CD1c-positive myeloid dendritic cell (primary cell): ENCODE results near the gene DGKG.

ENCODE experiments used
- DNase-seq: peaks from one replicate; pipeline ENCODE4 v3.0.0-alpha.2; 2016; ENCODE audit errors: extremely low spot score

The DGKG gene

DNA sequence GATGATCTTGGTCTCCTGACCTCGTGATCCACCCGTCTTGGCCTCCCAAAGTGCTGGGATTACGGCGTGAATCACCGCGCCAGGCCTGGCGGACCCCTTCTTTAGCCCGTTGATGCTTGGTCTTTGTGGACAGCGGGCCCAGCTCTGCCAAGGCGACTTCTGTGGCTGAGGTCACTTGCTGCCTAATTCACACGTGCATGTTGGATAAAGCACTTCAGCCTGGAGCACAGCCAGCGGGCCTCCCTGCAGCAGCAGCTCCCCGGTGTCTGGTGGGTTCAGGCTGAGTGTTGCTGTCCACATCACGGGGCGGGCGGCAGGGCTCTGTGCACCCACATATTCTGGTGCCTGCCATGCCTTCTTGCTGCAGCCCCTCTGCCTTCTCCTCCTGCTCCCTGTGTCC is 88.4 kb downstream of the DGKG start:
- no peak for DNase-seq

DNA sequence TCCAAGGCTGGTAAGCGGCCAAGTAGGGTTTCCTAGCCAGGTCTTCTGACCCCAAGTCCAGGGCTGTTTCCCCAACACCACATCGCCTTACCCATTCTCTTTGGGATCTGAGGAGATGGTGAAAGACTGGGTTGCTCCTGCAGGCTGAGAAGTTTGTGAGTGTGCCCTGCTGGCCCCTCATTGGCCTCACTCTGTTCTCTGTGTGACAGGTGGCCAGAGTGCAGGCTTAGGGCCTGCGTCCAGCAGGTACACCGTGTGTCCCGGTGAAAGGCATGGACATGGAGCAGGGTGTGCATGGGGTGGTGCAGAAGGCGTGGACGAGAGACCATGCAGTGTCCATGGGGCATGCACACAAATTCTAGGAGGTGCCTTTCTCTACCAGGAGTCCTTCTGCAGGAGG is 91.3 kb downstream of the DGKG start:
- DNase-seq, result no peak

- no peak for DNase-seq
These were observed 93.2 kb downstream of the DGKG start for GRCh38 chr3:186268616-186269448.

- no peak for DNase-seq
These were observed 94.3 kb downstream of the DGKG start for GRCh38 chr3:186267758-186268157.

- DNase-seq, result no peak
These were observed 97.2 kb downstream of the DGKG start for GRCh38 chr3:186264608-186265400.

DNA sequence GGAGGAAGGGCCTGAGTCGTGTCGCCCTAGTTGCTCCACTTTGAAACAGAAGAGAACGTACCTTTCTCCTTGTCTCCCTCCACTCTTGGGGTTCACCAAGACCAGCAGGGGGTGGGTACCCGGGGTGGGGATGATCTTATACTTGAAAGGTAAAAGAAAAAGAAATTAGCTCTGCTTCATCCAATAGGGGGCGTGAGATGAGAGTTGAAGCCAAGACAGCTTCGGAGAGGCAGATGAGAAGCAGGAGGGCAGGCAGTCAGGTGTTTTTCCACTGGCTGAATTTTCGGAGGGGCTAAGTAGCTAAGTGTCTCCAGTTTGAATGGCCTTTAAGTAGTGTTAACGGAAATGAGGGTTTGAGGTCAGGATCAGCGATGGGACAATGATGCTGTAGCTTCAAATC is 100.4 kb downstream of the DGKG start:
- DNase-seq, result no peak

DNA sequence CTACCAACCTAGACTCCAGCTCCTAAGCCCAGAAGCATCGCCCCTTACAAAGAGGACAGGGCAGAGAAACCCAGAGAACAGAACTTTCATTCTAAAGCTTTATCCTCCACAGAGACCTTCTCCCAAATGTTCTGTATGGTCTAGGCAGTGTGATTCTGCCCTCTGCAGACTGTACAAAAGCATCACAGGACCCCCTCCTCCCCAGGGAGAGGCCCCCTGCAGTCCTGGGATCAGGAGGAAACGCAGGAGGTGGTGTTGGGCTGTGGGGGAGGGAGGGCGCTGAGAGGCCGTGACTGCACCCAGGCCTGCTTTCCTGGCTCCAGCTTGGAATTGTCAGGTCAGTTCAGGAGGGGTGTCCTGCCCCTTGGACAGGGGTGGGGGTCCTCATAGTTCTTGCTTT is 101.3 kb downstream of the DGKG start:
- DNase-seq, result no peak

- DNase-seq, result peak; percentile 64
These were observed 102.2 kb downstream of the DGKG start for GRCh38 chr3:186259612-186260383.

- no peak for DNase-seq
These were observed 103.1 kb downstream of the DGKG start for GRCh38 chr3:186258968-186259367.

- DNase-seq, result no peak
These were observed 104.2 kb downstream of the DGKG start for GRCh38 chr3:186257866-186258265.

DNA sequence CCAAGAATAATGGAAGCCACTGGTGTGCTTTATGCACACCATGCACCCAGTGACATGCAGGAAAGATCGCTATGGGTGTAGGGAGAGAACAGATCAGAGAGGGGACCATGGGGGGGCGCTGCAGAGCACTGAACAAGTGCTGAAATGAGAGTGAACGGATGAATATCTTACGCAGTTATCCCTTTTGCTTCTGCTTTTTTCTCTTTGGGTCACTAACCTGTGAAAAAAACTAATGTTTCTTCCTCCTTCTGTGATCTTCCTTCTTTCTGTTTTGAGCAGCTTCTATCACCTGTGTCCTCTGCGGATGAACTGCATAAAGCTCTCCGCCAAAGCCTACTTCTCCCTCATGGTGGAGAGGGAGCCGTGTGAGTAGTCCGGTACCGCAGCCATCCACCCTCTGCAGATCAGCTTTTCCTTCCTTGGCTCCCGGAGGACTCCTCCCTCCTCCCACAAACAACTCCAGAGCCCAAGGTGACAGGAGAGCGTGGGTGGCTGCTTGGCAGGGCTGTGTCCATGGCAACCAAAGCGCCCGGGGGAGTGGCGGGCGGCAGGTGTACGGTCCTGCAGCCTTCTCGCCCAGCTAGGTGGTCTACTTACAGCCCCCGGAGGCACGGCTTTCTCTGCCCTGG is 106.2 kb downstream of the DGKG start:
- DNase-seq, result peak; percentile 28

- DNase-seq, result peak; percentile 86
These were observed 107.1 kb downstream of the DGKG start for GRCh38 chr3:186254676-186255650.

- DNase-seq, result peak; percentile 64
These were observed 110.0 kb downstream of the DGKG start for GRCh38 chr3:186251948-186252619.

DNA sequence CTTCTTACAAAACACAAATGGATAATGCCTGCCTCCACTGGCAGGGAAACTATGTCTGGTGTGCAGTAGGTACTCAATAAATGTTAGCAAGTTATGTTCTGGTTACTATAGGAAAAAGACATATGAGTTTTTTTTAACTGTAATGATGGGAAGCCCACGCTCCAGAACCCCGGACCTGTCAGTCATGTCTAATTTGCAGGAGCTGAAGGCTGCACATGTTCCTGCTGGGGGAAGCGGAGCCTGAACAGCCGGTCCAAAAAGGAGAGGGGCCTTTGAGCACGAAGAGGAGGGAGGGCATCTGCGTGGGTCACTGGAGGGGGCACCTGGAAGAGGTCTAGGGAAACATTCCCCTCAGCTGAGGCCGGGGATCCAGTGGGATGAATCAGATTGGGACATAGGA is 113.2 kb downstream of the DGKG start:
- no peak for DNase-seq

DNA sequence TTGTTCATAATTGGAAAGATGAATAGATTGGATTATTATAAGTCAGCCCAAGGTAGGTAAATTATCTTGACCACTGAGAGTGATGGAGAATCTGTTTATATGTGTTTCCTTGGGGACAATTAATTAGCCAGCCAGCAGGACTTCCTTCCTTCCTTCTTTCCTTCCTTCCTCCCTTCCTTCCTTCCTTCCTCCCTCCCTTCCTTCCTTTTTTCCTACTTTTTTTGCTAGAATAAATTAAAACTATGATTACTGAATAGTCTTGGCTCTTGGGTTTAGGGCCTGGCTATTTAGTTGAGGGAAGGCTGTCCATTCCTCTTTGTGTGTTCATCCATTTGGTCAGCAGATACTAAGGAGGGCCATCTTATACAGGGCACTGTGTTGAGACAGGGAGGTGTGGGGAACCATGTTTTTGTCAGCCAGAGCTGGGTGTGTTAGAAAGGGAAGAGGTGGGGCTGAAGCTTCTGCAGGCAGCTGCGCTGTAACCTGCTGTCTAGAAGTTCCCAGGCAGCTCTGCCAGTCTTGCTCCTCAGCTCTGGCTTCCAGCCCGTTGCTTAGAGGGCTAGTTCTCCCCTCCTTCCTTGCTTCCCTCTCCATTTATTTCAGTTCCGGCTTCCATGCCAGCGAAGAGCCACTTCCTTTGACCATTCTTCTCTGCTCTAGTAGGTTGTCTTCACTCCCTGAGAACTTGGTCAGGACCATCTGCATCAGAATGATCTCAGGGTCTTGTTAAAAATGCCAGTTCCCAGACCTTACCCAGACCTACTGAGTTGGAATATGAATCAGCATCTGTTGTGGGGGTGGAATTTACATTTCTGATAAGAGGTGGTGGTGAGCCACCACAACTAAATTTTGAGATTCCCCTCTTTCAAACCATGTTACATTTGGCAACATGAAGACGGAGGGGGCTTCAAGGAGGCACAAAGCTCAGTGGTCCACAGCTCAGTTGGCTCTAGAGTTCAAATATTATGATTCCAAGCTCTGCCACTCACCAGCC is 113.9 kb downstream of the DGKG start:
- peak; percentile 10 for DNase-seq

DNA sequence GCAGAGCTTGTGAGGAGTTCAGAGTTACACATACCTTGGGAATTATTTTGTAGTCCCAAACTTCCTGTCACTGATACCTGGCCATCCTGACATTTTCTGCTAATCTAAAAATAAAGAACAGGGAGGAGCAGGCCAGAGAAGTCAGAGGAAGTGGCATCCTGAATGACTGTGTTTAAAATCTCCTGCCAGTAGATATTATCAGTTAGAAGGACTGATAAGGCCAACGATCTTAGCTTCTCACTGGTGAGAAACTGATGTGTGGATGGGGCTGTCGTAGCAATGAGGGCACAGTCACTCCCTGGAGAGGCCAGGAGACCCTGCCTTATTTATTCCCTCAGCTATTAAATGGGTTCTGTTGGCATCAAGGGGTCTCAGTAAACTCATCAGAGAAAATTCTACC is 115.1 kb downstream of the DGKG start:
- DNase-seq, result no peak

GRCh38 chr3:186244016-186244415 is 118.0 kb downstream of the DGKG start:
- DNase-seq, result no peak

- DNase-seq, result peak; percentile 84
These were observed 119.9 kb downstream of the DGKG start for GRCh38 chr3:186241910-186242821.
